SK-N-SH treated with all-trans-retinoic acid at 6 μM for 48 hours (cell line): ENCODE measurements around the gene PEX7.

Source experiments
- ATAC-seq: fragments of 200-7000 bp; cut with Tn5 transposase; 3 replicates; pipeline ENCODE4 v1.9.1; 2020; ENCODE audit warnings: mild to moderate bottlenecking, moderate library complexity
- ARNTL ChIP-seq: fragments of 450-650 bp; formaldehyde crosslinking; IDR thresholded peaks from 2 replicates; pipeline ENCODE4 v1.5.0; 2020; ENCODE audit warnings: low read depth, mild to moderate bottlenecking, moderate library complexity, borderline replicate concordance
- BACH2 ChIP-seq: fragments of 250-450 bp; sonication (Bioruptor Pico); IDR thresholded peaks from 2 replicates; pipeline ENCODE4 v1.9.0; 2021; ENCODE audit warnings: mild to moderate bottlenecking, borderline replicate concordance
- CSDC2 ChIP-seq: fragments of 250-450 bp; sonication (Bioruptor Pico); IDR thresholded peaks from 2 replicates; pipeline ENCODE4 v1.5.0; 2020; ENCODE audit warnings: mild to moderate bottlenecking, moderate library complexity
- CSRNP3 ChIP-seq: fragments of 250-450 bp; sonication (Bioruptor Pico); IDR thresholded peaks from 2 replicates; pipeline ENCODE4 v1.5.1; 2021; ENCODE audit warnings: mild to moderate bottlenecking, moderate library complexity
- ESRRG ChIP-seq: fragments of 250-450 bp; sonication (Bioruptor Pico); IDR thresholded peaks from 2 replicates; pipeline ENCODE4 v1.6.1; 2021; ENCODE audit warnings: mild to moderate bottlenecking
- ISL1 ChIP-seq: fragments of 250-450 bp; sonication (Bioruptor Pico); IDR thresholded peaks from 2 replicates; pipeline ENCODE4 v2.1.2; 2022; ENCODE audit warnings: mild to moderate bottlenecking, moderate library complexity
- OSR1 ChIP-seq: fragments of 250-450 bp; sonication (Bioruptor Pico); IDR thresholded peaks from 2 replicates; pipeline ENCODE4 v1.8.0; 2022; ENCODE audit warnings: moderate library complexity, mild to moderate bottlenecking, inconsistent platforms
- PPARA ChIP-seq: fragments of 250-450 bp; sonication (Bioruptor Pico); IDR thresholded peaks from 2 replicates; pipeline ENCODE4 v1.5.0; 2020; ENCODE audit warnings: mild to moderate bottlenecking, borderline replicate concordance
- RARB ChIP-seq: fragments of 250-450 bp; sonication (Bioruptor Pico); IDR thresholded peaks from 2 replicates; pipeline ENCODE4 v1.8.0; 2021; ENCODE audit warnings: mild to moderate bottlenecking, moderate library complexity
- SNAI2 ChIP-seq: fragments of 250-450 bp; sonication (Bioruptor Pico); IDR thresholded peaks from 2 replicates; pipeline ENCODE4 v1.5.0; 2020; ENCODE audit warnings: mild to moderate bottlenecking, moderate library complexity
- TCF4 ChIP-seq: fragments of 250-450 bp; sonication (Bioruptor Pico); IDR thresholded peaks from 2 replicates; pipeline ENCODE4 v1.8.0; 2021; ENCODE audit warnings: mild to moderate bottlenecking, moderate library complexity, borderline replicate concordance
- TOX ChIP-seq: fragments of 250-450 bp; sonication (Bioruptor Pico); IDR thresholded peaks from 2 replicates; pipeline ENCODE4 v1.8.0; 2021; ENCODE audit warnings: mild to moderate bottlenecking, moderate library complexity, borderline replicate concordance
- ZC3H10 ChIP-seq: fragments of 250-450 bp; sonication (Bioruptor Pico); IDR thresholded peaks from 2 replicates; pipeline ENCODE4 v1.5.1; 2021; ENCODE audit warnings: mild to moderate bottlenecking, moderate library complexity
- ZFP3 ChIP-seq: fragments of 250-450 bp; sonication (Bioruptor Pico); IDR thresholded peaks from 2 replicates; pipeline ENCODE4 v1.5.0; 2020; ENCODE audit warnings: mild to moderate bottlenecking, moderate library complexity
- ZFP30 ChIP-seq: fragments of 450-650 bp; formaldehyde crosslinking; IDR thresholded peaks from 2 replicates; pipeline ENCODE4 v1.5.0; 2022; ENCODE audit warnings: mild to moderate bottlenecking, moderate library complexity
- ZNF565 ChIP-seq: fragments of 450-650 bp; formaldehyde crosslinking; conservative IDR thresholded peaks from 2 replicates; pipeline ENCODE4 v1.5.0; 2020; ENCODE audit warnings: low read depth, mild to moderate bottlenecking, moderate library complexity
- ZNF70 ChIP-seq: fragments of 450-650 bp; formaldehyde crosslinking; IDR thresholded peaks from 2 replicates; pipeline ENCODE4 v1.5.0; 2020; ENCODE audit warnings: mild to moderate bottlenecking, moderate library complexity
- ZNF8 ChIP-seq: fragments of 450-650 bp; formaldehyde crosslinking; IDR thresholded peaks from 2 replicates; pipeline ENCODE4 v1.5.0; 2020; ENCODE audit warnings: mild to moderate bottlenecking, moderate library complexity
- TF ChIP-seq, protein P1 (sequence below): fragments of 250-450 bp; sonication (Bioruptor Pico); IDR thresholded peaks from 2 replicates; pipeline ENCODE4 v1.8.0; 2020; ENCODE audit warnings: mild to moderate bottlenecking, moderate library complexity, borderline replicate concordance
- TF ChIP-seq, protein P2 (sequence below): fragments of 250-450 bp; sonication (Bioruptor Pico); IDR thresholded peaks from 2 replicates; pipeline ENCODE4 v1.5.1; 2020; ENCODE audit warnings: low read depth, mild to moderate bottlenecking, moderate library complexity

PEX7 gene

GRCh38 chr6:136914947-136915346 is 92.6 kb downstream of the PEX7 start:
- ATAC-seq = no peak
- TF ChIP-seq ZNF8 (CRISPR knock-in tag) (no peak), CSDC2 (no peak), ARNTL (CRISPR knock-in tag) (no peak), OSR1 (no peak), CSRNP3 (CRISPR knock-in tag) (no peak), ZNF70 (CRISPR knock-in tag) (no peak), ZC3H10 (CRISPR knock-in tag) (no peak), ZFP3 (CRISPR knock-in tag) (no peak), ESRRG (CRISPR knock-in tag) (no peak), ISL1 (CRISPR knock-in tag) (no peak)
- TF ChIP-seq, protein P1, sequence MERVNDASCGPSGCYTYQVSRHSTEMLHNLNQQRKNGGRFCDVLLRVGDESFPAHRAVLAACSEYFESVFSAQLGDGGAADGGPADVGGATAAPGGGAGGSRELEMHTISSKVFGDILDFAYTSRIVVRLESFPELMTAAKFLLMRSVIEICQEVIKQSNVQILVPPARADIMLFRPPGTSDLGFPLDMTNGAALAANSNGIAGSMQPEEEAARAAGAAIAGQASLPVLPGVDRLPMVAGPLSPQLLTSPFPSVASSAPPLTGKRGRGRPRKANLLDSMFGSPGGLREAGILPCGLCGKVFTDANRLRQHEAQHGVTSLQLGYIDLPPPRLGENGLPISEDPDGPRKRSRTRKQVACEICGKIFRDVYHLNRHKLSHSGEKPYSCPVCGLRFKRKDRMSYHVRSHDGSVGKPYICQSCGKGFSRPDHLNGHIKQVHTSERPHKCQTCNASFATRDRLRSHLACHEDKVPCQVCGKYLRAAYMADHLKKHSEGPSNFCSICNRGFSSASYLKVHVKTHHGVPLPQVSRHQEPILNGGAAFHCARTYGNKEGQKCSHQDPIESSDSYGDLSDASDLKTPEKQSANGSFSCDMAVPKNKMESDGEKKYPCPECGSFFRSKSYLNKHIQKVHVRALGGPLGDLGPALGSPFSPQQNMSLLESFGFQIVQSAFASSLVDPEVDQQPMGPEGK (CRISPR knock-in tag) = no peak
- TF ChIP-seq, protein P2, sequence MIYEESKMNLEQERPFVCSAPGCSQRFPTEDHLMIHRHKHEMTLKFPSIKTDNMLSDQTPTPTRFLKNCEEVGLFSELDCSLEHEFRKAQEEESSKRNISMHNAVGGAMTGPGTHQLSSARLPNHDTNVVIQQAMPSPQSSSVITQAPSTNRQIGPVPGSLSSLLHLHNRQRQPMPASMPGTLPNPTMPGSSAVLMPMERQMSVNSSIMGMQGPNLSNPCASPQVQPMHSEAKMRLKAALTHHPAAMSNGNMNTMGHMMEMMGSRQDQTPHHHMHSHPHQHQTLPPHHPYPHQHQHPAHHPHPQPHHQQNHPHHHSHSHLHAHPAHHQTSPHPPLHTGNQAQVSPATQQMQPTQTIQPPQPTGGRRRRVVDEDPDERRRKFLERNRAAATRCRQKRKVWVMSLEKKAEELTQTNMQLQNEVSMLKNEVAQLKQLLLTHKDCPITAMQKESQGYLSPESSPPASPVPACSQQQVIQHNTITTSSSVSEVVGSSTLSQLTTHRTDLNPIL (CRISPR knock-in tag) = no peak

DNA sequence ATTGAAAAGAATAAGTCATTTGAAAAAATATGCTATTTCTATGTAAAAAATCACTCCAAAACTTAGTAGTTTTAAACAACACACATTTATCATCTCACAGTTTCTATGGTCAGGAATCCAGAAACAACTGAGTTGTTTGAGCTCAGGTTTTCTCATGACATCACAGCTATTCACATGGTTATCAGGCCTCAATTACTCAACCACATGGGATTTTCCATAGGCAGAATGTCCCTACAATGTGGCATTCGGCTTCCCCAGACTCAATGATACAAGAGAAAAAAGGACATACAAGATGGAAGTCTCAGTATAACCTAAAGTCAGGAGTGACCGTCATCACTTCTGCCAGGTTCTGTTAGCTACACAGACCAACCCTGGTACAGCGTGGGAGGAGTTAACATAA is 96.3 kb downstream of the PEX7 start:
- ATAC-seq = no peak
- TF ChIP-seq ZNF565 (CRISPR knock-in tag) (no peak), ZFP3 (CRISPR knock-in tag) (no peak), PPARA (no peak), TCF4 (CRISPR knock-in tag) (no peak), OSR1 (no peak), RARB (CRISPR knock-in tag) (no peak)

DNA sequence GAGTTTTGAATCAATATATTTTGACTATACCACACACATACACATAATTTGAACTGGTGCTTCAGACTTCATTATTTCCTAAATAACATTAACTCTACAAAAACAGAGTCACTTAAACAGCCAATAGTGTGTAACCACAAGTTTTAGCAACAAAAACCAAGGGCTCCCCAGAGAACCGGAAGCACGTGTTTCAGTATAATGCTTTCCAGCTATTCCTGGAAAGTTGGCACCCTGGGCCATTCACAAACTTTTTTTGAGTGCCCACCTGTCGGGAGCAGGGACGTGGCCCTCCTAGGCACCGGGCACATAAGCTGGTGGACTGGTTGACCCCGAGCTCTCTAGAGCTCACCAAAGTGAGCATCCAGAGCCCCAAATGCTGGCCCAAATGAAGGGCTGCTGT is 97.8 kb downstream of the PEX7 start:
- TF ChIP-seq TOX (CRISPR knock-in tag) (no peak), ZNF565 (CRISPR knock-in tag) (no peak), CSDC2 (no peak), OSR1 (no peak), CSRNP3 (CRISPR knock-in tag) (no peak), TCF4 (CRISPR knock-in tag) (no peak)
- TF ChIP-seq, protein P2 (CRISPR knock-in tag) = no peak
- no peak for ATAC-seq

DNA sequence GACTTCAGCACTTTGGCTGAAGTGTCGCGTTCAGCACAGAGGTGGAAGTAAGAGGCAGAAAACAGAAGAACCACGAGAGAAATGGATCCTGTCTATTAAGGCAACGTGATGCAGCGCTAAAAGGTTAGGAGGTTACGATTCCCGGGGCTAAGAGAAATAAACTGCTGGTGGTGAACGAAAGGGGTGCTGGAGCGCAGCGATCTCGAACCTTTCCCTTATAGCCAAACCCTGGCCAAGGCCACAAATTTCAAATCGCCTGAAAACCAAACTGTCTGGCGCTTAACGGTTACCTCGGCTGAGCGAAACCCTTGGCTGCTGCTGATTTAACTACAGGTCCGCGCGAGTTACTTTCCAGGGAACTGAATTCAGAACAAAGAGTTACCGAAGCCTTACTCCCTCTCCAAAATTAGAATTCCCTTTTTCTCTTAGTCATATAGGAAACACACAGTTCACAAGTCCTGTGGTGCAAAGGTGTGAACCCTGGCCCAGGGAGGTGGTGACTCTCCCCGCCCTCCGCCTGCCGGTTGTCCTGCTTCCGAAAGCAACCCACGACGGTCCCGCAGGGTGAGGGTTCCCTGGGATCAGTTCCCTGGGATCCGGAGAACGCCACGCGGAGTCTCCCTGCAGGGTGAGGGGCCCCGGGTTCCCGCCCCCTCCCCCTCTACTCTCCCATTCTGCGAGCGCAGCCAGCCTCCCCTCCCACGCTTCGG is 98.4 kb downstream of the PEX7 start:
- no peak; the same call in 2 of the 3 replicates for ATAC-seq
- TF ChIP-seq ZFP30 (CRISPR knock-in tag) = no peak
- no peak for TF ChIP-seq ARNTL (CRISPR knock-in tag)

DNA sequence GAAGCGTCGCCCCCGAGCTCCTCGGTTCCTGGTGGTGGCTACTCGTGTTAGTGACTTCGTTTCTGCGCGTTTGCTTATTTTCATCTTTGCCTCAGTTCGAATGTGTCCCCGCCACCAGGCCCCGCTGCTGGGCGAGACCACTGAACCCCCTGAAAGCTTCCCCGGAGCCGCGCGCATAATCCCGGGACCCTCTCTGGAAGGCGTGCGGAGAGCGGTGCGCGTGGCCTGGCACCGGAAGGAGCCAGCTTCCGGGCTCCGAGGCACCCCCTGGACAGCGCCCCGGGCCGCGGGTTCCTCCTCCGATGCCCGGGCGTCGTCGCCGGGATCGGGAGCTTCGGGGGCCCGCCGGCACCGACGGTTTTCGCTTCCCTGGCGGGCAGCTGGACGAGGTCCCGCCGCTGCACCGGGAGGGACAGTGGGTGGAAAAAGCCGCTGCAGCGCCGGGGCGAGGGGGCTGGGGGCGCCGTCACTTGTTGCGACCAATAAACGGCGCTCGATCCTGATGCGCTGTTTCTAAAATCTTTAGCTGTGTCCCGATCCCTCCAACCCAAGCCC is 99.1 kb downstream of the PEX7 start:
- no peak for TF ChIP-seq BACH2 (CRISPR knock-in tag)
- TF ChIP-seq SNAI2 = no peak
- TF ChIP-seq ZNF8 (CRISPR knock-in tag) = no peak
- no peak for TF ChIP-seq ARNTL (CRISPR knock-in tag)
- no peak for TF ChIP-seq ZC3H10 (CRISPR knock-in tag)
- peak; percentile 65 for ATAC-seq
